Psoas muscle (tissue), 8 donors: ENCODE data around the gene LAMA5. TPM values are rescaled to one million over a fixed set of nuclear protein-coding genes. Genes with fewer than 3 reads are reported as not detected.

ENCODE experiments used
- ATAC-seq, 4 donors: fragments of 200-7000 bp; cut with Tn5 transposase; one replicate each; pipeline ENCODE4 v1.9.1; 2020; ENCODE audit warnings: moderate library complexity in 3 of 4, mild to moderate bottlenecking in 2 of 4
- DNase-seq, 2 donors: peaks; one replicate each; pipeline ENCODE4 v3.0.0-alpha.2; 2020
- H3K27ac ChIP-seq: fragments of 200-600 bp; one replicate; pipeline ENCODE4 v1.8.0; 2022
- H3K27me3 ChIP-seq, 3 donors: fragments of 200-600 bp in 1 of 3; one replicate each; pipeline versions ENCODE4 v1.6.1 to v1.8.0; 2013 to 2022; ENCODE audit warnings: low read length in 2 of 3, mild to moderate bottlenecking in 2 of 3, moderate library complexity in 1 of 3; ENCODE audit not compliant: insufficient read depth in 3 of 3
- H3K36me3 ChIP-seq, 2 donors: fragments of 200-600 bp in 1 of 2; one replicate each; pipeline versions ENCODE4 v1.6.1 to v1.8.0; 2013 to 2022; ENCODE audit warnings: low read depth in 1 of 2, mild to moderate bottlenecking in 1 of 2, moderate library complexity in 1 of 2; ENCODE audit not compliant: insufficient read depth in 1 of 2
- H3K4me1 ChIP-seq: fragments of 200-600 bp; one replicate; pipeline ENCODE4 v1.8.0; 2022
- H3K4me3 ChIP-seq: fragments of 200-600 bp; one replicate; pipeline ENCODE4 v1.8.0; 2022; ENCODE audit warnings: mild to moderate bottlenecking
- H3K9me3 ChIP-seq: fragments of 200-600 bp; one replicate; pipeline ENCODE4 v1.8.0; 2022
- CTCF ChIP-seq: fragments of 200-600 bp; IDR thresholded peaks from one replicate; pipeline ENCODE4 v1.8.0; 2022; ENCODE audit warnings: antibody characterized with exemption
- WGBS, 3 donors: extraction: QIAGEN DNeasy Blood & Tissue Kit; methylation state at CpG; one replicate each; pipeline versions ENCODE4 v1.1.6 to v1.1.7; 2013; 5-methylcytosine and 5-hydroxymethylcytosine counted together
- intact Hi-C, 2 donors: fragments of 100-400 bp; cut with DNase I; formaldehyde crosslinking; loops; one replicate each; pipeline versions ENCODE4 v1.11.0 to v1.14.2; 2022
- polyA plus RNA-seq, 3 donors: library from polyadenylated mRNA; stranded (reverse); fragments of 200-250 nt; gene quantifications; one replicate each; pipeline ENCODE4 v1.2.3, GENCODE V29; 2013
- total RNA-seq, 4 donors: library from RNA; stranded (reverse); fragmentation: NEBNext Ultra II Directional in 2 of 4; extraction: Animal tissue kit (Norgen Biotek cat#: 25700) in 2 of 4; gene quantifications; one replicate each; pipeline versions ENCODE4 v1.2.1 to v1.2.4, GENCODE V29; 2021 to 2023
- donor health status: healthy with polysubstance abuse.
- donor health status: DM: no; HTN: no; CAD: no; lungs with moderate emphysema.
- donor health status: Bipolar disorder and iron deficiency.
- donor health status: healthy.
- donor health status: DM: yes; HTN: yes; CAD: no.
- donor health status: DM: no; HTN: no; CAD: no.
- donor health status: DM: no; HTN: no; CAD: no.
- donor health status: DM: yes; HTN: yes; CAD: no.

Gene LAMA5
- total and polyA plus RNA-seq, 7 donors: 14.4 to 74.6 (median 34.2) TPM

GRCh38 chr20:62265365-62265764 is 101.7 kb downstream of the LAMA5 start:
- TF ChIP-seq CTCF: no peak
- Histone ChIP-seq H3K27ac (peak overlapping the region; percentile 95), H3K9me3 (no peaks in the 10 kb centered on the region), H3K36me3 (peaks cover 0 to 62% of the 10 kb centered on the region in 2 donors), H3K27me3 (no peaks in the 10 kb centered on the region), H3K4me1 (peaks cover 23% of the 10 kb centered on the region), H3K4me3 (no peak overlapping the region)
- ATAC-seq (no peak), DNase-seq (no peak)
- intact Hi-C loops: no loop called here
- WGBS, 3 donors: 94 to 100% (median 99%) methylated on average over 1 of the region's 1 CpG

- 90 to 95% (median 93%) methylated on average over 14 of the region's 14 CpGs for WGBS, 3 donors
- Histone ChIP-seq H3K4me3 (no peak overlapping the region), H3K27me3 (no peaks in the 10 kb centered on the region), H3K4me1 (peaks cover 24% of the 10 kb centered on the region), H3K36me3 (peaks cover 0 to 71% of the 10 kb centered on the region in 2 donors), H3K9me3 (no peaks in the 10 kb centered on the region), H3K27ac (no peak overlapping the region)
- ATAC-seq (no peak), DNase-seq (no peak)
- no peak for TF ChIP-seq CTCF
- intact Hi-C loops: no loop called here
Observed at GRCh38 chr20:62263396-62263795, 103.7 kb downstream of the LAMA5 start.

- WGBS, 3 donors: 91 to 95% (median 93%) methylated on average over 10 of the region's 10 CpGs
- Histone ChIP-seq H3K27me3 (no peaks in the 10 kb centered on the region), H3K4me3 (no peak overlapping the region)
Observed at GRCh38 chr20:62262064-62262463, 105.0 kb downstream of the LAMA5 start.

GRCh38 chr20:62259294-62259565 is 107.9 kb downstream of the LAMA5 start:
- no peaks in the 10 kb centered on the region for H3K27me3 ChIP-seq
- intact Hi-C loops: no loop called here
- peaks cover 17% of the 10 kb centered on the region for H3K4me1 ChIP-seq
- H3K9me3 ChIP-seq: no peaks in the 10 kb centered on the region
- no peak for ATAC-seq
- no peak for TF ChIP-seq CTCF
- no peak overlapping the region for H3K4me3 ChIP-seq
- WGBS, 3 donors: 92 to 97% (median 92%) methylated on average over 8 of the region's 8 CpGs
- DNase-seq: no peak
- peaks cover 0 to 64% of the 10 kb centered on the region in 2 donors for H3K36me3 ChIP-seq
- H3K27ac ChIP-seq: peak overlapping the region; percentile 57

More at GRCh38 chr20:62262064-62262463, 105.0 kb downstream of the LAMA5 start:
- no peak for ATAC-seq
- DNase-seq: no peak
- no peak for TF ChIP-seq CTCF
- Histone ChIP-seq H3K9me3 (no peaks in the 10 kb centered on the region), H3K27ac (no peak overlapping the region), H3K4me1 (peaks cover 22% of the 10 kb centered on the region), H3K36me3 (peaks cover 0 to 75% of the 10 kb centered on the region in 2 donors)
- intact Hi-C loops: no loop called here

Other genes with a start within 250 kb of the LAMA5 start
- gene LSM14B, start 244.8 kb downstream of the LAMA5 start, total RNA-seq: 10 to 100 TPM; 52.4 to 67.0 (median 60.8) TPM
- gene LSM14B, start 244.8 kb downstream of the LAMA5 start, polyA plus RNA-seq: 10 to 100 TPM; 26.4 to 54.2 (median 39.6) TPM
- 100 to 1,000 TPM; 307 to 499 (median 459) TPM for gene PSMA7, start 223.9 kb downstream of the LAMA5 start, total RNA-seq
- 1,000 to 10,000 TPM in 1 of 3 donors, 100 to 1,000 TPM in 2; 652 to 1,146 (median 986) TPM for gene PSMA7, start 223.9 kb downstream of the LAMA5 start, polyA plus RNA-seq
- gene SS18L1, start 223.5 kb downstream of the LAMA5 start, total RNA-seq: 10 to 100 TPM; 10.2 to 18.0 (median 13.2) TPM
- 10 to 100 TPM; 10.1 to 12.7 (median 10.3) TPM for gene SS18L1, start 223.5 kb downstream of the LAMA5 start, polyA plus RNA-seq
- 10 to 100 TPM; 29.5 to 56.5 (median 39.6) TPM for gene MTG2, start 184.3 kb downstream of the LAMA5 start, total RNA-seq
- 10 to 100 TPM; 25.0 to 56.2 (median 46.7) TPM for gene MTG2, start 184.3 kb downstream of the LAMA5 start, polyA plus RNA-seq
- gene HRH3, start 147.0 kb downstream of the LAMA5 start, total RNA-seq: not detected
- under 1 TPM in 1 of 3 donors, not detected in 2; 0.03 TPM for gene HRH3, start 147.0 kb downstream of the LAMA5 start, polyA plus RNA-seq
- gene OSBPL2, start 128.8 kb downstream of the LAMA5 start, total RNA-seq: 10 to 100 TPM; 19.8 to 30.9 (median 24.8) TPM
- 10 to 100 TPM in 2 of 3 donors, 1 to 10 TPM in 1; 9.6 to 22.8 (median 11.4) TPM for gene OSBPL2, start 128.8 kb downstream of the LAMA5 start, polyA plus RNA-seq
- gene ADRM1, start 64.3 kb downstream of the LAMA5 start, total RNA-seq: 100 to 1,000 TPM; 142 to 280 (median 238) TPM
- gene ADRM1, start 64.3 kb downstream of the LAMA5 start, polyA plus RNA-seq: 100 to 1,000 TPM; 355 to 603 (median 460) TPM
- gene RPS21, start 19.8 kb upstream of the LAMA5 start, total RNA-seq: 1,000 to 10,000 TPM in 3 of 4 donors, 100 to 1,000 TPM in 1; 602 to 1,206 (median 1,044) TPM
- 1,000 to 10,000 TPM; 3,473 to 5,162 (median 3,791) TPM for gene RPS21, start 19.8 kb upstream of the LAMA5 start, polyA plus RNA-seq
- 1 to 10 TPM; 3.0 to 4.2 (median 3.9) TPM for gene CABLES2, start 40.0 kb upstream of the LAMA5 start, total RNA-seq
- gene CABLES2, start 40.0 kb upstream of the LAMA5 start, polyA plus RNA-seq: 1 to 10 TPM; 2.4 to 4.3 (median 3.5) TPM
- gene RBBP8NL, start 60.2 kb upstream of the LAMA5 start, total RNA-seq: not detected
- gene RBBP8NL, start 60.2 kb upstream of the LAMA5 start, polyA plus RNA-seq: under 1 TPM in 2 of 3 donors, not detected in 1; 0.03 to 0.08 TPM
- under 1 TPM in 2 of 4 donors, not detected in 2; 0.13 to 0.14 TPM for gene GATA5, start 108.7 kb upstream of the LAMA5 start, total RNA-seq
- under 1 TPM in 2 of 3 donors, not detected in 1; 0.01 to 0.03 TPM for gene GATA5, start 108.7 kb upstream of the LAMA5 start, polyA plus RNA-seq